Endothelial cell of umbilical vein (primary cell): ENCODE measurements around the gene CD3G. TPM values are rescaled to one million over a fixed set of nuclear protein-coding genes. Genes with fewer than 3 reads are reported as not detected.

ENCODE experiments used
- BruUV-seq: library from RNA; stranded (reverse); fragments of 400-500 nt; replicated peaks from 2 replicates; lab custom pipeline; 2021; lab: Mats Ljungman, UMichigan
- CTCF ChIA-PET: fragments of 300-600, 350-600 bp; sonication (Branson Sonifier 250); formaldehyde crosslinking; loops from one replicate; lab custom pipeline; 2021; ENCODE audit warnings: antibody characterized with exemption, inconsistent platforms; lab: Charles Lee
- POLR2A ChIA-PET: fragments of 300-600, 350-600 bp; sonication (Branson Sonifier 250); formaldehyde crosslinking; loops from one replicate; lab custom pipeline; 2021; ENCODE audit warnings: antibody characterized with exemption, inconsistent platforms; lab: Charles Lee
- DNase-seq: peaks from one replicate; pipeline ENCODE4 v3.0.0-alpha.2; 2011; ENCODE audit warnings: low read depth, low spot score
- FAIRE-seq: peaks from 2 replicates; lab custom pipeline; 2011; peaks lifted over from hg19 to GRCh38; lab: Jason Lieb, UNC
- H2AFZ ChIP-seq: 2 replicates; pipeline ENCODE4 v1.6.0; 2012; ENCODE audit warnings: low read depth, low read length, control low read depth, inconsistent platforms
- H3K27ac ChIP-seq: 2 replicates; pipeline ENCODE4 v1.5.1; 2011; ENCODE audit warnings: low read depth, mild to moderate bottlenecking, control low read depth, low read length, moderate library complexity; ENCODE audit not compliant: insufficient read depth
- H3K27me3 ChIP-seq, 2 experiments: 2 replicates each; pipeline versions ENCODE4 v1.6.0 to v1.6.1; 2011; ENCODE audit warnings: low read length in 2 of 2, mixed read lengths in 1 of 2; ENCODE audit not compliant: control insufficient read depth in 2 of 2, insufficient read depth in 2 of 2
- H3K36me3 ChIP-seq, 2 experiments: 2 replicates in 1 of 2; 3 replicates in 1 of 2; pipeline ENCODE4 v1.5.1; 2011; ENCODE audit warnings: low read length in 2 of 2, mild to moderate bottlenecking in 1 of 2, moderate library complexity in 1 of 2; ENCODE audit not compliant: control insufficient read depth in 2 of 2, insufficient read depth in 2 of 2; ENCODE audit errors: extremely low read depth in 1 of 2
- H3K4me1 ChIP-seq: 3 replicates; pipeline ENCODE4 v1.5.1; 2011; ENCODE audit warnings: mild to moderate bottlenecking, low read length; ENCODE audit not compliant: control insufficient read depth, insufficient read depth; ENCODE audit errors: extremely low read depth
- H3K4me2 ChIP-seq: 2 replicates; pipeline ENCODE4 v1.6.1; 2011; ENCODE audit warnings: low read length, control low read depth, mixed read lengths; ENCODE audit not compliant: insufficient read depth
- H3K4me3 ChIP-seq, 3 experiments: fragments of 200-600 bp in 1 of 3; sonication (generic), shearing (Covaris generic) in 1 of 3; replicated peaks in 1 of 3; 2 replicates each; pipeline ENCODE4 v1.5.1; 2011 to 2016; ENCODE audit warnings: control low read depth in 3 of 3, low read length in 3 of 3, mild to moderate bottlenecking in 2 of 3, inconsistent platforms in 1 of 3, low read depth in 1 of 3, moderate library complexity in 1 of 3; ENCODE audit not compliant: insufficient read depth in 1 of 3
- H3K79me2 ChIP-seq: 2 replicates; pipeline ENCODE4 v1.6.0; 2012; ENCODE audit warnings: low read length, inconsistent platforms; ENCODE audit not compliant: control insufficient read depth, insufficient read depth
- H3K9ac ChIP-seq: replicated peaks from 2 replicates; pipeline ENCODE3; 2011; ENCODE audit warnings: low read length, control low read depth; ENCODE audit not compliant: insufficient read depth; ENCODE audit errors: extremely low read depth
- H3K9me1 ChIP-seq: replicated peaks from 3 replicates; pipeline ENCODE4 v1.6.0; 2011; ENCODE audit warnings: mild to moderate bottlenecking, low read length; ENCODE audit not compliant: control insufficient read depth, insufficient read depth; ENCODE audit errors: extremely low read depth
- H3K9me3 ChIP-seq: replicated peaks from 2 replicates; pipeline ENCODE4 v1.5.1; 2012; ENCODE audit warnings: low read length, inconsistent platforms; ENCODE audit not compliant: control insufficient read depth, insufficient read depth
- H4K20me1 ChIP-seq: replicated peaks from 2 replicates; pipeline ENCODE3; 2011; ENCODE audit warnings: mild to moderate bottlenecking, low read length; ENCODE audit not compliant: control insufficient read depth, insufficient read depth; ENCODE audit errors: extremely low read depth
- CTCF ChIP-seq, 2 donors: IDR thresholded peaks; 1 replicate in 1 of 2; 2 replicates in 1 of 2; pipeline ENCODE4 v1.5.1; 2011; ENCODE audit warnings: low read length in 2 of 2, mild to moderate bottlenecking in 2 of 2, moderate library complexity in 2 of 2, control low read depth in 1 of 2, inconsistent platforms in 1 of 2, low read depth in 1 of 2; ENCODE audit not compliant: insufficient read depth in 1 of 2; ENCODE audit errors: extremely low read depth in 1 of 2
- EZH2 ChIP-seq: IDR thresholded peaks from 2 replicates; pipeline ENCODE4 v1.6.1; 2012; ENCODE audit warnings: borderline replicate concordance, low read depth, mild to moderate bottlenecking, moderate library complexity, low read length, inconsistent platforms; ENCODE audit not compliant: severe bottlenecking
- FOS ChIP-seq: IDR thresholded peaks from 2 replicates; pipeline ENCODE4 v1.6.1; 2011; ENCODE audit warnings: mild to moderate bottlenecking, low read length, moderate library complexity, borderline replicate concordance; ENCODE audit not compliant: insufficient read depth
- GATA2 ChIP-seq: IDR thresholded peaks from 2 replicates; pipeline ENCODE4 v1.7.0; 2011; ENCODE audit warnings: low read depth, mild to moderate bottlenecking, moderate library complexity, mixed read lengths, low read length; ENCODE audit not compliant: insufficient read length, insufficient read depth
- JUN ChIP-seq: IDR thresholded peaks from 2 replicates; pipeline ENCODE4 v1.6.1; 2011; ENCODE audit warnings: borderline replicate concordance, low read depth; ENCODE audit not compliant: insufficient read length, insufficient read depth
- MAX ChIP-seq: IDR thresholded peaks from 2 replicates; pipeline ENCODE4 v1.6.1; 2011; ENCODE audit not compliant: insufficient read depth, insufficient read length
- MYC ChIP-seq: IDR thresholded peaks from one replicate; pipeline ENCODE4 v1.6.1; 2011; ENCODE audit warnings: mild to moderate bottlenecking, low read depth, low read length
- POLR2A ChIP-seq: IDR thresholded peaks from 2 replicates; pipeline ENCODE4 v1.6.1; 2012; ENCODE audit warnings: low read depth, mild to moderate bottlenecking, control low read depth, low read length
- POLR2AphosphoS5 ChIP-seq: IDR thresholded peaks from 2 replicates; pipeline ENCODE4 v1.6.1; 2012; ENCODE audit warnings: low read depth, mild to moderate bottlenecking, control low read depth, low read length, moderate library complexity; ENCODE audit not compliant: insufficient read depth
- dilution Hi-C: fragments of 300-500 bp; cut with MboI; formaldehyde crosslinking; loops from one replicate; pipeline ENCODE4 v1.15.0; 2019; ENCODE audit warnings: low sequenced_read_pairs; ENCODE audit not compliant: extremely low pct_ligation_motif_present
- intact Hi-C: fragments of 100-400 bp; cut with micrococcal nuclease; formaldehyde crosslinking; loops from one replicate; pipeline ENCODE4 v1.10.0; 2022
- polyA plus RNA-seq, 4 experiments: library from polyadenylated mRNA; depleted of rRNA in 3 of 4; stranded (reverse) in 3 of 4; unstranded in 1 of 4; fragments of >200 nt; gene quantifications; 2 replicates each; pipeline versions ENCODE4 v1.2.1 to v1.2.3, GENCODE V29; 2011 to 2012; ENCODE audit warnings: missing spikeins in 1 of 4
- total RNA-seq: library from RNA; stranded (reverse); gene quantifications from 2 replicates; pipeline ENCODE4 v1.2.3, GENCODE V29; 2021

CD3G gene
- total and polyA plus RNA-seq, 2 donors (not counting 3 experiments of a cell fraction or from before 2014, with no cell fraction given): not detected

- TF ChIP-seq FOS (no peak), MYC (no peak), MAX (no peak), POLR2A (no peak), GATA2 (no peak), POLR2AphosphoS5 (no peak), CTCF (IDR thresholded peaks at IDR 0.05; ENCODE audit: extremely low read depth in 1 of 2, insufficient read depth in 1 of 2, low read depth in 1 of 2, low read length in 2 of 2) (no peak), JUN (no peak), EZH2 (no peak)
- Histone ChIP-seq H3K27me3 (peaks cover 0 to 2% of the 10 kb centered on the region in 2 experiments), H3K4me1 (no peaks in the 10 kb centered on the region), H3K79me2 (no peaks in the 10 kb centered on the region), H3K4me3 (no peak overlapping the region), H3K27ac (no peak overlapping the region), H3K9ac (no peak overlapping the region), H3K36me3 (no peaks in the 10 kb centered on the region), H3K9me3 (no peaks in the 10 kb centered on the region), H3K4me2 (no peak overlapping the region), H3K9me1 (no peaks in the 10 kb centered on the region), H4K20me1 (no peaks in the 10 kb centered on the region), H2AFZ (no peak overlapping the region)
- no peak for FAIRE-seq
- DNase-seq: no peak
- BruUV-seq: no TSS peak
- POLR2A ChIA-PET: no interaction called here
- intact Hi-C loops: no loop called here
- CTCF ChIA-PET: interaction anchor here (0.6 kb wide), 1 partner anchor 130 kb away, joined by 3 read pairs; no protein-coding TSS in a partner anchor
- dilution Hi-C loops: no loop called here
These were observed 15.4 kb upstream of the CD3G start for GRCh38 chr11:118328745-118329144.
